Activated CD4-positive, CD25-positive, alpha-beta regulatory T cell treated with anti-CD3 and anti-CD28 coated beads, Interleukin-2, amount 50 U/mL, for 24 hours (primary cell): ENCODE data around the gene SPATA24.
"Not testable (repeated sequence)": the region's sequence is repeated elsewhere in the genome, so short reads cannot be mapped to it uniquely, and the experiment has no call there.

Source experiments
- ATAC-seq, 2 donors: fragments of 150-1000 bp; cut with Tn5 transposase; one replicate each; pipeline ENCODE4 v1.10.0; 2021; ENCODE audit warnings: mild to moderate bottlenecking in 1 of 2, moderate library complexity in 1 of 2

The SPATA24 gene, protein sequence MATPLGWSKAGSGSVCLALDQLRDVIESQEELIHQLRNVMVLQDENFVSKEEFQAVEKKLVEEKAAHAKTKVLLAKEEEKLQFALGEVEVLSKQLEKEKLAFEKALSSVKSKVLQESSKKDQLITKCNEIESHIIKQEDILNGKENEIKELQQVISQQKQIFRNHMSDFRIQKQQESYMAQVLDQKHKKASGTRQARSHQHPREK

DNA sequence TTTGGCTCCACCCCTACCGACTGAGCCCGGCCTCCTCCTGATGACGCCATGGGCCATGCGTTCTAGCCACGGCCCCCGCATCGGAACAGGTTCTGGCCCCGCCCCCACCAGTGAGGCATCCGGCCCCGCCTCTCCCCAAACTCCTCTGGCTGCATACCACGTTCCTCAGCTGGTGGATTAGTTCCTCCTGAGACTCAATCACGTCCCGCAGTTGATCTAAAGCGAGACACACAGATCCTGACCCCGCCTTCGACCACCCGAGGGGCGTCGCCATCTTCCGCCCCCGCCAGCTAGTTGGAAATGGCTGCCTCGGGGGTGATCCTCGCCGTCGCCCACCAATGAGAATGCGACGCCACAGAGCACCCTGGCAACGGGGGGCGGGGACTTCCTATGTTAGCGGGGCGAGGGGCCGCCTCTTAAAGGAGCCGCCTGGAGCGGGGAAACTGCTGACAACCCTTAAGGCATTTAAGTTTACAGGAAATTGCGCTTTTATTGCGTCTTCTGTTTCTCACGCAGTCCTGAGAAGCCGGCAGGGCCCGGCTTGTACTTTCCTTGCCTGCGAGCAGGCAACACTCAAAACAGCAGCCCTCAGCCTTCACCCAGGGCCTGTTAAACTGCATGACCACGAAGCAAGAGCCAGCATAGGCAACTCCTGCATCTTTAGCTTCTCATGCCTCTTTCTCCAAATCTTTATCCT lies at the start of gene SPATA24:
SPATA24 (minus strand) TSS at position 303 of the 697 bp plus-strand sequence; CDS start at position 274, 29 bp downstream.
- peak; percentile 91 for ATAC-seq

DNA sequence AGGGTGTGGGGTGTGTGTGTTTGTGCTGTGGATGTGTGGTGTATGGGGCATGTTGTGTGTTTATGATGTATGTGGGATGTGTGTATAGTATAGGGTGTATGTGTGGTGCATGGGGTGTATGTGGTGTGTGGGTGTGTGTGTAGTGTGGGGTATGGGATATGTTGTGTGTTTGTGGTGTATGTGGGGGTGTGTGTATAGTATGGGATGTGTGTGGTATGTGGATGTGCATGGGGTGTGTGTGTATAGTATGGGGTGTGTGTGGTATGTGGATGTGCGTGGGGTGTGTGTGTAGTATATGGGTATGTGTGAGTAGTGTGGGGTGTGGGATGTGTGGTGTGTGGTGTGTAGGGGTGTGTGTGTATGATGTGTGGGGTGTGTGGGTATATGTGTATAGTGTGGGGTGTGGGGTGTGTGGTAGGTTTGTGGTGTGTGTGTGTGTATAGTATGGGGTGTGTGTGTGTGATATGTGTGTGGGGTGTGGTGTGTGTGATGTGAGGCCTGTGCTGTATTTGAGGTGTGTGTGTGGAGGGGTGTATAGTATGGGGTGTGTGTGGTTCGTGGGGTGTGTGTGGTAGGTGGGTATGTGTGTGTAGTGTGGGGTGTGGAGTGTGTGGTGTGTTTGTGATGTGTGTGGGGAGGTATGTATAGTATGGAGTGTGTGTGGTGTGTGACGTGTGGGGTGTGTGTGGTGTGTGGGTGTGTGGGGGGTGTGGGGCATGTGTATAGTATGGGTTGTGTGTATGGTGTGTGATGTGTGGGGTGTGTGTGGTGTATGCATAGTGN lies 48.2 kb upstream of the SPATA24 start:
- no peak for ATAC-seq

- no peak for ATAC-seq
Measured at GRCh38 chr5:139451176-139451575, 47.3 kb upstream of the SPATA24 start.

DNA sequence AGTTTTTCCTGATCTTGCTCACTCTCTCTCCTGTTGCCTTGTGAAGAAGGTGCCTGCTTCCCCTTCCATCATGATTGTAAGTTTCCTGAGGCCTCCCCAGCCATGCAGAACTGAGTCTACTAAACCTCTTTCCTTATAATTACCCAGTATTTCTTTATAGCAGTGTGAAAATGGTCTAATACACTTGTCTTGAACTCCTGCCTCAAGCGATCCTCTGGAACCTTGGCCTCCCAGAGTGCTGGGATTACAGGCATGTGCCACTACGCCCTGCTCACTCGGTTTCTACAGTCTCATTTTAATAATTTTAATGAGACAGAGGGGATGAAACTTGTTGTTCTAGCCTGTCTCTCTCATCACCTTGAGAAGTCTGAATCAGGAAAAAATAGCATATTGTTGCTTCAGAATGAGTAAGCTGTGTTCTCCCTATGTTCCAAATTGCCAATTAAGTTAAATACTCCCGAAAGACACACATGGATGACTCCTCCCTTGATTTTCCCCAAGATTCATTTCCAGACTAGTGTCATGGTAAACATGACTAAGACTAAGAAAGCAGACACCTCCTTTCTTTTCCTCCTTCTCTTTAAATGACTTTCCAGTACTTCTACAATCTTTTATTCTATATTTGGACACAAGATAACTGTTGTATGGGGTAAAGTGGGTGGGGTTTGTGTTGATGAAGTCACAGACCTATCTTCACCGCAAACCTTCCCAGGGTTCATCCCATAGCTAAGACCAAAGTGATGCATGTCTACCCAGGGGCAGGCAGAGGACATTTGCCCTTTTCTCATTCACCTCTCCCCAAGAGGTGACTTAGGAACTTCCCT lies 43.3 kb upstream of the SPATA24 start:
- peak; percentile 69 to 71 for ATAC-seq

- no peak for ATAC-seq
Measured at GRCh38 chr5:139445325-139446170, 41.7 kb upstream of the SPATA24 start.

DNA sequence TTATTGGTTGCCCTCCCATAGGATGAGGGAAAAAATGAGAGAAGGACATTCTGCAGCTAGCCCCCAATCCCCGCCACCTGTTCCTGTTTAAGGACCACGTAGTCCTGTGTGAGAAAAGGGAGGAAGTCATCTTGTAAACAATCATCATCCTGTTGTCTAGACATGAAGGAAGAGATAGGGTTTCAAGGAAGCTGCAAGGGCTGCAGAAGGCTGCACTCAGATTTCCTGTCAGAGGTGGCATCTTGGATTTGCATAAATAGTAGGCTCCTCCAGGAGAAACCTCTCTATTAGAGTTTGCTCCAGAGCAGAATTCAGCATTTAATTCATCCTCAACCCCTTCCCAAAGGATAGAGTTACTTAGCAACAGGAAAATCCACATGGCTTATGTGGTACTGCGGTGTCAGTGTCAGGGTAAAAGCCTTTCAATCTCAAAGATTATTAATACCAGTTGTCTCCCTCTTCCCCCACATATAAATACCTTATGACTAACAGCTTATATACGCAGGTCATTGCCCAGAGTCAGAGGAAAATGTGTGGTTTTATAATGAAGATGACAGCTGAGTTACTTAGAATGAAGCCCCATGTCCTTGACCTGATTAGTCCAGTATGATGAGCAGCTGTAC lies 40.1 kb upstream of the SPATA24 start:
- ATAC-seq, result peak; percentile 49 to 50

GRCh38 chr5:139440416-139440815 lies 36.5 kb upstream of the SPATA24 start:
- not testable (repeated sequence) for ATAC-seq

DNA sequence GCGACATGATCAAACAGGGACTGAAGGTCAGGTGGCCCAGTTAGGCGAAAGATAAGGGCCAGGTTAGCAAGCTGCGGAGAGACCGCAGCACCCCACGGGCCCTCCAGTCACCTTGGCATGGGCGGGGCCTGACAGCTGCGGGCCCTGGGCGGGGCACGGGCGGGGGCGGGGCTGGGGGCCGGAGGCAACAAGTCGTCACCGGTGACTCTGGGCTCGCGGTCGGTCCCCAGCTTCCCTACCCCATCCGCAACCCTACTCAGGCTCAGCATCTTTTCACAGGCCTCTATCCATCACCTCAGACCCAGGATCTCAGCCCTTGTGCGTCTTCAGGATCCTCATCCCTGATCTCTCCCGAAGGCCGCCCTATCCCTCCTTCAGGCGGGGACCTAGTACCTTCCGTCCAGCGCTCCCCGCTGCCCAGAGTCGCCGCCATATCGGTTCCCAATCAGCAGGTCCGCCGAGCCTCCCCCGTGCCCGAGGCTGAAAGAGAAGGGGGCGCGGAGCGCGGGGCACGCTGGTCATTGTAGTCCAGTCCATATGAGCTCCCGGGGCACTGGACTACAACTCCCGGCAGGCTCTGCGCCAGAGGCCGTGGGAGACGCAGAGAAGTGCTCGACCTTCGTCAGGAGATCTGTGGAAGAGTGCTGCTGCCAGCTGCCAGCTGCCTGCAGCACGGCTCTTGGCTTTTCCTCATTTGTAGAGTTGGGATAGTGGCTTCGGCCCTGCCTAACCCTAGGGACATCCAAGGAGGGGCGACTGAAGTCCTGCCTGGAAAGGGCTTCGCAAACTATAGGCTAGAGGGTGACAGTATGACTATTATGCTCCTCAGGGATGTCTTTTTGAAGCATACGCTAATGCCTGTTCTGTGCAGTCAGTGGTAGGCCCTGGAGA lies 35.4 kb upstream of the SPATA24 start, which contains the start of gene DNAJC18:
DNAJC18 (minus strand) TSS at position 513 of the 891 bp plus-strand sequence; CDS start at position 433, 80 bp downstream.
- ATAC-seq, result peak; percentile 78 to 80

GRCh38 chr5:139438707-139439012 lies 34.8 kb upstream of the SPATA24 start:
- no peak for ATAC-seq

GRCh38 chr5:139435676-139436075 lies 31.8 kb upstream of the SPATA24 start:
- ATAC-seq, result no peak

DNA sequence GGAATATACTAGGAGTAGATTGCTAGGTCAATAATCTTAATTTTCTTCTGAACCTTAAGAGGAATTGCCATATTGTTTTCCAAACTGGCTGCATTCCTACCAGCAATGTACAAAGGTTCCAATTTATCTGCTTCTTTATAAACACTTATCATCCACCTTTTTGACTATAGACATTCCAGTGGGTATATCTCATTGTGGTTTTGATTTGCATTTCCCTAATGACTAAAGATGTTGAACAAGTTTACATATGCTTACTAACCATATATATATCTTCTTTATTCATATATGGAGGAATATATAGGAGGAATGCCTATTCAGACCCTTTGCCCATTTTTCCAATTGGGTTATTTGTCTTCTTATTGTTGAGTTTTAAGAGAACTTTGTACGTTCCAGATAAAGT lies 27.8 kb upstream of the SPATA24 start:
- no peak for ATAC-seq

DNA sequence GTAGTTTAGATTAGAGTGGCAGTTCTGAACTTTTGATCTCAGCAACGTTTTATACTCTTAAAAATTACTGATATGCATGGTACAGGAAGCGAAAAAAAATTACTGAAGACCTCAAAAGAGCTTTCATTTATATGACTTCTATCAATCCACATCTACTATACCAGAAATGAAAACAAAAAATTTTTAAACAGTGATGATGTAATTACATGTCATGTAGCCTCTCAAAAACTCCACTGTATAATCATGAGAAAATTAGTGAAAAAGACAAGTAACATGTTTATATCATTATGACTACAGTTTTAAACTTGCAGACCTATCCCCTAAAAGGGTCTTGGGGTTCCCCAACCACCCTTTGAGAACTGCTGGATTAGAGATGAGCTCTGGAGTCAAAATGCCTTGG lies 26.1 kb upstream of the SPATA24 start:
- peak; percentile 79 to 86 for ATAC-seq

GRCh38 chr5:139426203-139426885 lies 22.5 kb upstream of the SPATA24 start:
- ATAC-seq, result no peak

GRCh38 chr5:139425497-139425896 lies 21.6 kb upstream of the SPATA24 start:
- no peak for ATAC-seq

- ATAC-seq, result peak; percentile 84 to 87
Measured at GRCh38 chr5:139422307-139422893, 18.5 kb upstream of the SPATA24 start.

GRCh38 chr5:139419226-139420192 lies 15.6 kb upstream of the SPATA24 start:
- no peak for ATAC-seq

GRCh38 chr5:139418793-139419192 lies 14.9 kb upstream of the SPATA24 start:
- ATAC-seq, result no peak

- ATAC-seq, result no peak
Measured at GRCh38 chr5:139417214-139417613, 13.3 kb upstream of the SPATA24 start.
